ENCODE data around the gene PCDHAC1. TPM values are rescaled to one million over a fixed set of nuclear protein-coding genes. Genes with fewer than 3 reads are reported as not detected.

PCDHAC1 gene
- total and polyA plus RNA-seq, 2 donors (not counting 3 experiments of a cell fraction or from before 2014, with no cell fraction given): not detected

DNA sequence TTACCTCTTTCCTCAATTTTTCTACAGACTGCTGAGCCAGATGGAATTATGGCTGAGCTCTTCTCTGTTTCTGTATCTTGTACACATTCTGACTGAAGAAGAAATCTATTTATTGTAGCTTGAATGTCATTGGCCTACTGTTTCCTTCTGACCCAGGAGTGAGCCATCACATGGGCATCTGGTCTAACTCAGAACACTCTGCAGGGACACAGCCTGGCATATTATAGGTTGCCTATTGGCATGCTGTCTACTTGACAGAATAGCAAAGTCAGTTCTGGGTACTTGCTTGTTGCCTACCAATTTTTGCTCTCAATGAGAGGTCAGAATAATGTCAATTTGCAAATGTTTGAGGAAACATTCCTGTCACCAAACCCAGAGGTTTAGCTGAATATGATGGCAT is 47.5 kb downstream of the PCDHAC1 start:
- dilution Hi-C loops (cut with MboI; ENCODE audit: extremely low pct_ligation_motif_present, low sequenced_read_pairs): no loop called here
- Histone ChIP-seq H3K9me3 (replicated peaks; ENCODE audit: control insufficient read depth, insufficient read depth, low read length) (no peaks in the 10 kb centered on the region), H3K4me2 (ENCODE audit: insufficient read depth, low read length) (no peak overlapping the region), H3K9ac (replicated peaks; ENCODE audit: extremely low read depth, insufficient read depth, low read length) (no peak overlapping the region), H3K4me3 (replicated peaks in 1 of 3; ENCODE audit: insufficient read depth in 1 of 3, low read depth in 1 of 3, low read length in 3 of 3) (no peak overlapping the region), H3K79me2 (ENCODE audit: control insufficient read depth, insufficient read depth, low read length) (no peaks in the 10 kb centered on the region), H3K36me3 (ENCODE audit: control insufficient read depth in 2 of 2, extremely low read depth in 1 of 2, insufficient read depth in 2 of 2, low read length in 2 of 2) (no peaks in the 10 kb centered on the region), H4K20me1 (replicated peaks; ENCODE audit: control insufficient read depth, extremely low read depth, insufficient read depth, low read length) (no peaks in the 10 kb centered on the region), H3K9me1 (replicated peaks; ENCODE audit: control insufficient read depth, extremely low read depth, insufficient read depth, low read length) (no peaks in the 10 kb centered on the region), H3K27me3 (ENCODE audit: control insufficient read depth in 2 of 2, insufficient read depth in 2 of 2, low read length in 2 of 2) (no peaks in the 10 kb centered on the region), H3K27ac (ENCODE audit: insufficient read depth, low read depth, low read length) (no peak overlapping the region), H2AFZ (ENCODE audit: low read depth, low read length) (no peak overlapping the region), H3K4me1 (ENCODE audit: control insufficient read depth, extremely low read depth, insufficient read depth, low read length) (peaks cover 19% of the 10 kb centered on the region)
- TF ChIP-seq MYC (IDR thresholded peaks at IDR 0.05; ENCODE audit: low read depth, low read length): no peak
- no peak for TF ChIP-seq JUN (IDR thresholded peaks at IDR 0.05; ENCODE audit: borderline replicate concordance, insufficient read depth, insufficient read length, low read depth)
- TF ChIP-seq POLR2AphosphoS5 (IDR thresholded peaks at IDR 0.05; ENCODE audit: insufficient read depth, low read depth, low read length): no peak
- no peak for TF ChIP-seq GATA2 (IDR thresholded peaks at IDR 0.05; ENCODE audit: insufficient read depth, insufficient read length, low read depth, low read length)
- no TSS peak for BruUV-seq (replicated peaks)
- POLR2A ChIA-PET: no interaction called here
- intact Hi-C loops (cut with micrococcal nuclease): no loop called here
- no peak for DNase-seq (ENCODE audit: low read depth, low spot score)
- CTCF ChIA-PET: no interaction called here
- FAIRE-seq: no peak

DNA sequence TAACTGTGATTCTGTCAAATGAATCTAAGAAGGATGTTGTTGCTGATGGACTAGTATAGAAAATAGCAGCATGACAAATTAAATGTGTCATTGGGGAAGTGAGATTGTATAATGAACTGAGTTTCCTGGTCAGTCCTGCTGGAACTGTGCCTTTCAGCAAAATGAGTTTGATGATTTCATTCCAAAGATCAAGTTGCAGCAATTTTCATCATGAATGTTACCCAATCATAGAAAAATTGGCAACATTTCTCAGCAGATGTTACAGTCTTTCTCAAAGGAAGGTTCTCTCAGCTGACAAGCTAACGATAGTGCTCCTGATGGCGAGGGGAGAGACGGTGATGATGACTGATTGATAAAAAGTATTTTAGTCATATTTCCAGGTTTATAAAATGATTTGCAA is 50.9 kb downstream of the PCDHAC1 start:
- H3K4me2 ChIP-seq (ENCODE audit: insufficient read depth, low read length): peak overlapping the region; percentile 8
- no peaks in the 10 kb centered on the region for H3K9me3 ChIP-seq (replicated peaks; ENCODE audit: control insufficient read depth, insufficient read depth, low read length)
- intact Hi-C loops (cut with micrococcal nuclease): no loop called here
- no peak overlapping the region for H3K27ac ChIP-seq (ENCODE audit: insufficient read depth, low read depth, low read length)
- TF ChIP-seq JUN (IDR thresholded peaks at IDR 0.05; ENCODE audit: borderline replicate concordance, insufficient read depth, insufficient read length, low read depth): no peak
- TF ChIP-seq, protein P1, sequence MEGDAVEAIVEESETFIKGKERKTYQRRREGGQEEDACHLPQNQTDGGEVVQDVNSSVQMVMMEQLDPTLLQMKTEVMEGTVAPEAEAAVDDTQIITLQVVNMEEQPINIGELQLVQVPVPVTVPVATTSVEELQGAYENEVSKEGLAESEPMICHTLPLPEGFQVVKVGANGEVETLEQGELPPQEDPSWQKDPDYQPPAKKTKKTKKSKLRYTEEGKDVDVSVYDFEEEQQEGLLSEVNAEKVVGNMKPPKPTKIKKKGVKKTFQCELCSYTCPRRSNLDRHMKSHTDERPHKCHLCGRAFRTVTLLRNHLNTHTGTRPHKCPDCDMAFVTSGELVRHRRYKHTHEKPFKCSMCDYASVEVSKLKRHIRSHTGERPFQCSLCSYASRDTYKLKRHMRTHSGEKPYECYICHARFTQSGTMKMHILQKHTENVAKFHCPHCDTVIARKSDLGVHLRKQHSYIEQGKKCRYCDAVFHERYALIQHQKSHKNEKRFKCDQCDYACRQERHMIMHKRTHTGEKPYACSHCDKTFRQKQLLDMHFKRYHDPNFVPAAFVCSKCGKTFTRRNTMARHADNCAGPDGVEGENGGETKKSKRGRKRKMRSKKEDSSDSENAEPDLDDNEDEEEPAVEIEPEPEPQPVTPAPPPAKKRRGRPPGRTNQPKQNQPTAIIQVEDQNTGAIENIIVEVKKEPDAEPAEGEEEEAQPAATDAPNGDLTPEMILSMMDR (IDR thresholded peaks at IDR 0.05; ENCODE audit: extremely low read depth in 1 of 2, insufficient read depth in 1 of 2, low read depth in 1 of 2, low read length in 2 of 2): no peak
- no peak for TF ChIP-seq POLR2A (IDR thresholded peaks at IDR 0.05; ENCODE audit: low read depth, low read length)
- TF ChIP-seq, protein P2, sequence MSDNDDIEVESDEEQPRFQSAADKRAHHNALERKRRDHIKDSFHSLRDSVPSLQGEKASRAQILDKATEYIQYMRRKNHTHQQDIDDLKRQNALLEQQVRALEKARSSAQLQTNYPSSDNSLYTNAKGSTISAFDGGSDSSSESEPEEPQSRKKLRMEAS (IDR thresholded peaks at IDR 0.05; ENCODE audit: insufficient read depth, insufficient read length): no peak
- peak; percentile 46 for TF ChIP-seq GATA2 (IDR thresholded peaks at IDR 0.05; ENCODE audit: insufficient read depth, insufficient read length, low read depth, low read length)
- no peak for TF ChIP-seq MYC (IDR thresholded peaks at IDR 0.05; ENCODE audit: low read depth, low read length)
- H3K36me3 ChIP-seq (ENCODE audit: control insufficient read depth in 2 of 2, extremely low read depth in 1 of 2, insufficient read depth in 2 of 2, low read length in 2 of 2): no peaks in the 10 kb centered on the region
- peak; percentile 59 for DNase-seq (ENCODE audit: low read depth, low spot score)
- peak; percentile 54 for FAIRE-seq
- dilution Hi-C loops (cut with MboI; ENCODE audit: extremely low pct_ligation_motif_present, low sequenced_read_pairs): no loop called here
- POLR2A ChIA-PET: no interaction called here
- H2AFZ ChIP-seq (ENCODE audit: low read depth, low read length): no peak overlapping the region
- H3K9ac ChIP-seq (replicated peaks; ENCODE audit: extremely low read depth, insufficient read depth, low read length): no peak overlapping the region
- no peaks in the 10 kb centered on the region for H3K9me1 ChIP-seq (replicated peaks; ENCODE audit: control insufficient read depth, extremely low read depth, insufficient read depth, low read length)
- H3K27me3 ChIP-seq (ENCODE audit: control insufficient read depth in 2 of 2, insufficient read depth in 2 of 2, low read length in 2 of 2): no peaks in the 10 kb centered on the region
- H3K4me3 ChIP-seq (replicated peaks in 1 of 3; ENCODE audit: insufficient read depth in 1 of 3, low read depth in 1 of 3, low read length in 3 of 3): no peak overlapping the region
- H3K4me1 ChIP-seq (ENCODE audit: control insufficient read depth, extremely low read depth, insufficient read depth, low read length): peaks cover 21% of the 10 kb centered on the region
- CTCF ChIA-PET: interaction anchor here (1.0 kb wide), 1 partner anchor 16 kb away, joined by 3 read pairs; no protein-coding TSS in a partner anchor
- no TSS peak for BruUV-seq (replicated peaks)
- H4K20me1 ChIP-seq (replicated peaks; ENCODE audit: control insufficient read depth, extremely low read depth, insufficient read depth, low read length): no peaks in the 10 kb centered on the region
- no peaks in the 10 kb centered on the region for H3K79me2 ChIP-seq (ENCODE audit: control insufficient read depth, insufficient read depth, low read length)

Measured in endothelial cell of umbilical vein (primary cell).